CD4-positive, alpha-beta T cell treated with Interleukin-1 beta for 1 hour (primary cell): ENCODE data around the gene NRARP.

ENCODE experiments used
- DNase-seq, 2 donors: peaks; one replicate each; pipeline ENCODE4 v3.0.0-alpha.2; 2020 to 2022

NRARP gene

DNA sequence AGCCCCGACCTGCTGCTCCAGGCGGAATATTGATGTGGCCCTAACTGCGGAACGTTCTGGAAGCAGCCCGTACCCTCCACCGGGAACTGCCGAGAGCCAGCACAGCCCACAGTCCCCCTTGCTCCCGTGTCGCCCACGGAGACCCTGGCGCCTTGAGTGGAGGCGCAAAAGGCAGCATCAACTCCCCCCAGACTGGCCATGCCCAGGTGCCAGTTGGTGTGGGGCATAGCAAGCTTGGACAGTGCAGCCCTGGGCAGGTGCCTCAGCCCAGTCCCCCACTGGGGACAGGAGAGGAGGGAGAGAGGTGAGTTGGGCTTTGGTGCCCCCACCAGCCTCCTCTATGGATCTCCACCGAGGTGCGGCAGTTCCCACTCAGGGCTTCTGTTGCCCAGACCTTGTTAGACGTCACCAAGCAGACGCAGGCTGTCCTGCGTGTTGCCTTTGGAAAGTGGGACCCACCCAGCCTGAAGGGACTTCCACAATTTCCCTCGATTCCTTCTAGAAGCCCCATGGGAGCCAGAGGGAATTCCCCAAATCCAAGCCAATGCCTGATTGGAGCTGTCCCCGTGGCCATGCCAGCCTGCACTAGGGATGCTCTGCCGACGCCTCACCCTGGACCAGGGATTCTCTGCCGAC lies 19.8 kb upstream of the NRARP start:
- no peak for DNase-seq

- DNase-seq, result peak; percentile 25 to 33
Measured at GRCh38 chr9:137320555-137321384, 18.7 kb upstream of the NRARP start.

- DNase-seq, result no peak
Measured at GRCh38 chr9:137319739-137320551, 17.9 kb upstream of the NRARP start.

GRCh38 chr9:137319011-137319738 lies 17.1 kb upstream of the NRARP start:
- DNase-seq, result no peak

DNA sequence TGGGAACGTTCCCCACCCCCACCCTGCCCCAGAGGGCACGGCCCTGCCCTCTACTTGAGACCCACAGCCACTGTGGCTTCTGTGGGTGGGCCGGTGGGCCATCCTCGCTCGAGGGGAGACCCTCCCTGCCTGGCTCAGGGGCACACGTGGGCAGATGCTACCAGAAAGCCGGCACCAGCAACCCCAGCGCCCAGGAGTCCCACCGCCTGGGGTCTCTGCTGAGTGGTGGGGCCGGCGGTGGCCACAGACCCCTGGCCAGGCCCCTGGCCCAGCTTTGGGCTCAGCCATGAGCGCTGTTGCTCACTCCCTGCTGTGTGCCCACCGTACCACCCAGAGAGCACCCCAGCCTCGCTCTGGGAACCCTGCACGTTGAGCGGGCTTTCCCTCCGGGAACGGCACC lies 16.5 kb upstream of the NRARP start:
- no peak for DNase-seq

GRCh38 chr9:137317718-137318511 lies 15.8 kb upstream of the NRARP start:
- no peak for DNase-seq

DNA sequence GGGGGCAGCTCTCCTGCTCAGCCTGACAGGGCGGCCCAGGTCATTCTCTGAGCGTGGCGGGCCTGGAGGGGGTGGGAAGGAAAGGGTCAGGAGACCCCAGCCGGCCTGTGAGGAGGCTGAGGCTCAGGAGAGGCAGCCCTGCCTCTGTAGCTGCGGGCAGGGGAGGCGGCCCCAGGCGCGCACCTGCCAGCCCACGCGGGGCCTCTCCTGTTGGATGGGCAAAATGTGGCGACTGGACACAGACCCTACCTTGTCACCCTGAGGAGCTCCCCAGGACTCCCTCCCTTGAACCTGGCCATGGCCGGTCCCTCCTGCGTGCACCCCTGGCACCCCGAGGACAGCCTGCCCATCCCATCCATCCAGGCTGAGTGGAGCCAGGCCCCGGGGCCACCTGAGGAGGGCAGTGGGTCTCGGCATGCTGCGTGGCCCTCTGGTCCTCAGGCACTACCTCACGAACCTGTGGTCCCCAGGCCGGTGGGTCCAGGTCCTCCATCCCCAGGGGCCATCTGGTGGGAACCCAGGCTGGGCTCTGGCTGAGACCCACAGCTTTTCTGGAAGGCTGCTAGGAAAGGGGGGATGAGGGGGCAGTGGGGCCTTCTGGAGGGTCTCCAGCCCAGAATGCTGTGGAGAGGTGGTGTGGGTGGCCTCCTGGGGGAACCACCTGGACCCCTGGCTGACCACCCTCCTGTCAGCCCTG lies 15.1 kb upstream of the NRARP start:
- DNase-seq, result no peak

- DNase-seq, result no peak
Measured at GRCh38 chr9:137316012-137316981, 14.2 kb upstream of the NRARP start.

DNA sequence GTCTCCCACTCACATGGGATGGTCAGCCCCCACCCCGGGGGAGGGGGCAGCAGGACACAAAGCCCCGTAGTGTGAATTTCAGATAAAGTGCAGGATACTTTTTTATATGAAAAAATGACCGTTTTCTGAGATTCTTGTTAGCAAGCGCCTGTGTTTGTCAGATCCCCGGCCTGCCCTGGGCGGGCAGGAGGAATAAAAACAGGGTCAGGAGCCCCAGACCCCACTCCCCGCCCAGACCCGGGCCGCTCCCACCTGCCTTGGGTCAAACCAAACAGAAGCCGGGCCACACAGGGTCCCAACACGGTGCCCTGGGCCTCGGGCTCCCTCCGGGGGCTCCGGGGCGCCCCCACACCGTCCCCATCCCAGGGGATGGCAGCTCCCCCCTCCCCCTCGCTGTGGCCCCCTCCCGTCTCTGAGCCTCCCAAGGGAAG lies 13.5 kb upstream of the NRARP start:
- DNase-seq, result no peak

- DNase-seq, result no peak
Measured at GRCh38 chr9:137314561-137315560, 12.8 kb upstream of the NRARP start.

- DNase-seq, result no peak
Measured at GRCh38 chr9:137313956-137314560, 12.0 kb upstream of the NRARP start.

GRCh38 chr9:137313326-137313936 lies 11.4 kb upstream of the NRARP start:
- no peak for DNase-seq

DNA sequence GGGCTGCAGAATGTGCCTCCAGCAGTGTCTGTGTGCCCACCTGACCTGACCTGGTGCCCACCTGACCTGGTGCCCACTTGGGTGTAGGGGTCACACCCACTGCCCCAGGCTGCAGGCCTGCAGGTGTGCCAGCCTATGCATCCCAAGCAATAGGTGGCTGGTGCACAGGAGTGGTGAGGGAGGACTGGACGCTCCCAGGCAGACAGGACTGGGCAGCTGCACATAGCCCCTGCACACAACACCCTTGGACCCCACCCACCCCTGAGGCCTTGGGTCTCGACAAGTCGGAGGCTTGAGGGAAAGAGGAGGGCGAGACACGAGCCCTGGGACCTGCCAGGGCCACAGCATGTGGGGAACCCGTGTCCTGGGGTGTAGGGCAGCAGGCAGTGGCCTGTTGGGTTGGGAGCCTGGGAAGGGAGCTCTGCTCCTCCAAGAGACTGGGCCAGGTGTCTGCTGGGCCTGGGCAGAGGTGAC lies 10.8 kb upstream of the NRARP start:
- DNase-seq, result no peak

DNA sequence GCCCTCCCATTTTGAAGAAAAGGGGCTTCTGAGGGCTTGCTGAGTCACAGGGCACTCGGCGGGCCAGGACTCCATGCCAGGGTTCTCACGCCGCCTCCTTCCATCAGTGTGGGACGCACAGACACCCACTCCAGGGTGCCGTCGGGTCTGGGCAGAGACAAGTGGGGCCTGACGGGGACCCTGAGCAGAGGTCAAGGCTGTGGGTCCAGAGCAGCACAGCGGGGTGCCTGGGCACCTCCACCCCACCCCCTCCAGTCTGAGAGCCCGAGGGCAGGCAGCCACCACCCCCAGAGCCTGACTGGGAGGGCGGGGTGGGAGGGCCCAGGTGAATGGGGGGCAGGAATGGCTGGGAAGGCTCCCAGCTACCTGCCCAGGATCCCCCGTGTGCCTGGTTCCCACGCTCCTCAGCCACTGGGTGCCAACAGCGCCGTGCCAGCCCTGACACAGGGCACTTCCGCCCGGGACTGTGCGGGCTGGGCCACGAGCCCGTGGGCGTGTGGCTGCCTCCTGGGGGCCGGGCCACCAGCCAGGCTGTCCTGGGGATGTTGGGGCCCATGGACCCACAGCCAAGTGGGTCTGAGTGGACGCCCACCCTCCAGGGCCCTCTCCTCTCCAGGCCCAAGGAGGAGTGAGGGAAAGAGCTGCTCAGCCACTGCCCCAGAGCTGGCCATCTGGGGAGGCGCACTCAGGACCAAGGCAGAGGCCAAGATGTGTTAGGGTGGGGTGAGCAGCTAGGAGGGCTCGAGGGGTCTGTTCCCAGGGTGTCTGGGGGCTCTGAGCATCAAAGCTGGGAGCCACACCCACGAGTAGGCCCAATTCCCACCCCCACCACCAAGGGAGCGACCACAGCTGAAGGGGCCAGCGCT lies 10.1 kb upstream of the NRARP start:
- DNase-seq, result no peak

- DNase-seq, result no peak
Measured at GRCh38 chr9:137311171-137311985, 9.3 kb upstream of the NRARP start.
